IMR-90 (cell line): ENCODE results near the gene TTC21A.

Experiments
- BHLHE40 ChIP-seq: fragments of 150-350 bp; IDR thresholded peaks from 2 replicates; pipeline ENCODE4 v1.6.1; 2016; ENCODE audit warnings: mild to moderate bottlenecking, low read depth, low read length
- CEBPB ChIP-seq: IDR thresholded peaks from 2 replicates; pipeline ENCODE4 v1.6.1; 2012; ENCODE audit warnings: low read depth, low read length, improper control_type of control experiment
- CHD1 ChIP-seq: IDR thresholded peaks from 2 replicates; pipeline ENCODE4 v1.6.1; 2012; ENCODE audit warnings: low read depth, low read length, improper control_type of control experiment
- CTCF ChIP-seq: conservative IDR thresholded peaks from 2 replicates; pipeline ENCODE4 v1.5.1; 2012; ENCODE audit warnings: mild to moderate bottlenecking, low read depth, low read length, improper control_type of control experiment
- FOS ChIP-seq: fragments of 150-350 bp; IDR thresholded peaks from 2 replicates; pipeline ENCODE4 v1.6.1; 2016; ENCODE audit warnings: low read depth, low read length
- MAFK ChIP-seq: IDR thresholded peaks from 2 replicates; pipeline ENCODE4 v1.6.1; 2012; ENCODE audit warnings: low read depth, low read length, improper control_type of control experiment
- MAZ ChIP-seq: IDR thresholded peaks from 2 replicates; pipeline ENCODE4 v1.6.1; 2012; ENCODE audit warnings: low read depth, mild to moderate bottlenecking, low read length, improper control_type of control experiment, moderate library complexity, borderline replicate concordance
- MXI1 ChIP-seq: IDR thresholded peaks from 2 replicates; pipeline ENCODE4 v1.6.1; 2012; ENCODE audit warnings: low read depth, mild to moderate bottlenecking, low read length, moderate library complexity, borderline replicate concordance
- NFE2L2 ChIP-seq: fragments of 150-350 bp; IDR thresholded peaks from 2 replicates; pipeline ENCODE4 v1.6.1; 2016; ENCODE audit warnings: low read depth, mild to moderate bottlenecking, low read length
- POLR2A ChIP-seq: IDR thresholded peaks from 2 replicates; pipeline ENCODE4 v1.6.1; 2012; ENCODE audit warnings: mild to moderate bottlenecking, low read depth, low read length
- RAD21 ChIP-seq: IDR thresholded peaks from 2 replicates; pipeline ENCODE4 v1.6.1; 2012; ENCODE audit warnings: low read length, improper control_type of control experiment
- RCOR1 ChIP-seq: IDR thresholded peaks from 2 replicates; pipeline ENCODE4 v1.6.1; 2012; ENCODE audit warnings: mild to moderate bottlenecking, low read length, improper control_type of control experiment; ENCODE audit not compliant: insufficient replicate concordance
- SMC3 ChIP-seq: fragments of 150-350 bp; IDR thresholded peaks from 2 replicates; pipeline ENCODE4 v1.6.1; 2016; ENCODE audit warnings: low read depth, mild to moderate bottlenecking, antibody characterized with exemption, low read length, moderate library complexity
- USF2 ChIP-seq: fragments of 150-350 bp; IDR thresholded peaks from 2 replicates; pipeline ENCODE4 v1.6.1; 2017; ENCODE audit warnings: mild to moderate bottlenecking, antibody characterized with exemption, low read length, low read depth

DNA sequence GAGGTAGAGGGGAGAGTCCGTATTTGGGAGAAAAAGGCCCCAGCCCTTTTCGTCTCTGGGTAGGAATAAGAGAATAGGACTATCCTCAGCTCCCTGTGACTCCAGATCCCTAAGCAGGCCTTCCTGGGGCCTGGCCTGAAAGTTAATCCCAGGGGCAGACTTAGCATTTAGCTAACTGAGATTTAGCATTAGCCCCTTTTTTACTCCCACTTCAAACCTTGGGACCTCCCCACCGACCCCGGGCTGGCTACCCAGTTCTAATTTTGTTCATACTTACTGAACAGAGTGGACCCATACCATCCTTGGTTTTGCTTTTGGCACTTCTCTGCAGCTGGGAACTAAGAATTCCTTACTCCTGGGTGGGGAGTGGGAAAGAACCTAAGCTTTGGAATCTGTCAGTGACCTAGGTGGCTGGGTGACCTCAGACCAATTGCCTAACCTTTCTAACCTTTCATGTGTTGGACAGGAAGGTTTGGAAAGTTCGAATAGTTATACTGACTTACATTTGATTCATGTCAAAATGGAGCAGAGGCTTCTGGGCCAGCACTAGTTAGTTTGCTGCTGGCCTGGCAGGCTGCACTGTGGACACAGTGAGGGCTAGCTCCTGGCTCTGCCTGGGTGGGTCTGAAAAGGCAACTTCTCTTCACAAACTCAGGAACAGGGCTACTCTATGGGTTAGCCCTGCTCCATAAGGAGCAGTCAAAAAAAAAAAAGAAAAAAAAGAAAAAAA is 11.6 kb downstream of the TTC21A start:
- TF ChIP-seq MXI1 (no peak), CEBPB (no peak), CTCF (no peak), BHLHE40 (no peak), SMC3 (no peak), MAFK (no peak), POLR2A (no peak), FOS (no peak), MAZ (no peak), CHD1 (no peak), USF2 (no peak), NFE2L2 (no peak), RCOR1 (no peak), RAD21 (no peak)
